HG02938 (cell line): Measurements from ENCODE around the gene CCDC90B.
"Not testable (repeated sequence)": the region's sequence is repeated elsewhere in the genome, so short reads cannot be mapped to it uniquely, and the experiment has no call there.

Source experiments
- ATAC-seq: cut with Tn5 transposase; IDR thresholded peaks from one replicate; pipeline ENCODE4 v1.9.1; 2021; ENCODE audit warnings: mild to moderate bottlenecking, moderate library complexity; ENCODE audit not compliant: unreplicated experiment

The CCDC90B gene

GRCh38 chr11:83285771-83286528 lies at the start of gene CCDC90B:
Gene CCDC90B (minus strand): TSS chr11:83286367. CDS start chr11:83285972, 395 bp downstream.
- ATAC-seq = peak; percentile 92

- no peak for ATAC-seq
Observed at GRCh38 chr11:83335446-83336070, 49.4 kb upstream of the CCDC90B start.

GRCh38 chr11:83330303-83330702 lies 44.1 kb upstream of the CCDC90B start:
- no peak for ATAC-seq

- no peak for ATAC-seq
Observed at GRCh38 chr11:83326326-83326725, 40.2 kb upstream of the CCDC90B start.

- ATAC-seq = no peak
Observed at GRCh38 chr11:83319346-83319745, 33.2 kb upstream of the CCDC90B start.

GRCh38 chr11:83318931-83319330 lies 32.8 kb upstream of the CCDC90B start:
- no peak for ATAC-seq

- no peak for ATAC-seq
Observed at GRCh38 chr11:83317757-83318690, 31.9 kb upstream of the CCDC90B start.

- ATAC-seq = not testable (repeated sequence)
Observed at GRCh38 chr11:83316897-83317268, 30.7 kb upstream of the CCDC90B start.

- not testable (repeated sequence) for ATAC-seq
Observed at GRCh38 chr11:83316143-83316896, 30.2 kb upstream of the CCDC90B start.

GRCh38 chr11:83312430-83312829 lies 26.3 kb upstream of the CCDC90B start:
- ATAC-seq = no peak

GRCh38 chr11:83311701-83312100 lies 25.5 kb upstream of the CCDC90B start:
- no peak for ATAC-seq

GRCh38 chr11:83310718-83311117 lies 24.6 kb upstream of the CCDC90B start:
- ATAC-seq = no peak

- ATAC-seq = not testable (repeated sequence)
Observed at GRCh38 chr11:83308536-83308935, 22.4 kb upstream of the CCDC90B start.

- ATAC-seq = no peak
Observed at GRCh38 chr11:83306200-83307080, 20.3 kb upstream of the CCDC90B start.

- no peak for ATAC-seq
Observed at GRCh38 chr11:83303316-83303715, 17.1 kb upstream of the CCDC90B start.

GRCh38 chr11:83302151-83302550 lies 16.0 kb upstream of the CCDC90B start:
- ATAC-seq = no peak

GRCh38 chr11:83299681-83300080 lies 13.5 kb upstream of the CCDC90B start:
- no peak for ATAC-seq

- ATAC-seq = no peak
Observed at GRCh38 chr11:83294208-83294607, 8.0 kb upstream of the CCDC90B start.

GRCh38 chr11:83293457-83293774 lies 7.2 kb upstream of the CCDC90B start:
- ATAC-seq = no peak
